Breast epithelium (tissue), 4 donors: ENCODE results near the gene C4BPA. TPM values are rescaled to one million over a fixed set of nuclear protein-coding genes. Genes with fewer than 3 reads are reported as not detected.

Source experiments
- DNase-seq, 2 donors: peaks; one replicate each; pipeline ENCODE4 v3.0.0-alpha.2; 2019; ENCODE audit warnings: low spot score in 2 of 2
- H3K27ac ChIP-seq, 2 donors: fragments of 200-600 bp; sonication (generic) in 1 of 2; one replicate each; pipeline ENCODE4 v1.5.1; 2016 to 2019; ENCODE audit warnings: mild to moderate bottlenecking in 1 of 2
- H3K27me3 ChIP-seq, 2 donors: fragments of 200-600 bp; sonication (generic) in 1 of 2; one replicate each; pipeline versions ENCODE4 v1.5.1 to v1.6.0; 2017 to 2019; ENCODE audit warnings: control low read depth in 1 of 2, mild to moderate bottlenecking in 1 of 2
- H3K36me3 ChIP-seq: fragments of 200-600 bp; one replicate; pipeline ENCODE4 v1.5.1; 2019
- H3K4me1 ChIP-seq, 2 donors: fragments of 200-600 bp; sonication (generic); one replicate each; pipeline ENCODE4 v1.5.1; 2016 to 2019; ENCODE audit warnings: control low read depth in 1 of 2
- H3K4me3 ChIP-seq, 3 donors: fragments of 200-600 bp; sonication (generic); 1 replicate in 2 of 3; 2 replicates in 1 of 3; pipeline ENCODE4 v1.5.1; 2016 to 2019; ENCODE audit warnings: mild to moderate bottlenecking in 3 of 3, moderate library complexity in 2 of 3
- H3K9me3 ChIP-seq, 2 donors: fragments of 200-600 bp; sonication (generic) in 1 of 2; one replicate each; pipeline ENCODE4 v1.5.1; 2016 to 2019; ENCODE audit warnings: control low read depth in 1 of 2
- POLR2A ChIP-seq: fragments of 450-650 bp; IDR thresholded peaks from one replicate; pipeline ENCODE4 v1.6.1; 2016; ENCODE audit warnings: antibody characterized with exemption, mild to moderate bottlenecking, moderate library complexity
- POLR2AphosphoS5 ChIP-seq, 3 donors: sonication (generic); formaldehyde crosslinking; IDR thresholded peaks; one replicate each; pipeline ENCODE4 v1.6.1; 2017; ENCODE audit warnings: antibody characterized with exemption in 3 of 3
- intact Hi-C: fragments of 100-400 bp; cut with DNase I; formaldehyde crosslinking; loops from one replicate; pipeline ENCODE4 v1.15.1; 2023; ENCODE audit warnings: low total_unique reads
- total RNA-seq, 3 donors: library from RNA; depleted of rRNA; stranded (reverse); fragments of >200 nt; gene quantifications; one replicate each; pipeline ENCODE4 v1.1.0, GENCODE V29; 2016
- TF ChIP-seq, protein P1 (sequence below), 3 donors: fragments of 450-650 bp; IDR thresholded peaks; one replicate each; pipeline ENCODE4 v1.5.1; 2016 to 2017; ENCODE audit warnings: antibody characterized with exemption in 3 of 3, mild to moderate bottlenecking in 3 of 3, moderate library complexity in 3 of 3

Gene C4BPA
- total RNA-seq, 3 donors from 2014 or later: 6.4 to 7.5 TPM; not detected in 1

GRCh38 chr1:207093944-207094343 is 10.1 kb upstream of the C4BPA start:
- no peaks in the 10 kb centered on the region for H3K36me3 ChIP-seq
- TF ChIP-seq, protein P1, sequence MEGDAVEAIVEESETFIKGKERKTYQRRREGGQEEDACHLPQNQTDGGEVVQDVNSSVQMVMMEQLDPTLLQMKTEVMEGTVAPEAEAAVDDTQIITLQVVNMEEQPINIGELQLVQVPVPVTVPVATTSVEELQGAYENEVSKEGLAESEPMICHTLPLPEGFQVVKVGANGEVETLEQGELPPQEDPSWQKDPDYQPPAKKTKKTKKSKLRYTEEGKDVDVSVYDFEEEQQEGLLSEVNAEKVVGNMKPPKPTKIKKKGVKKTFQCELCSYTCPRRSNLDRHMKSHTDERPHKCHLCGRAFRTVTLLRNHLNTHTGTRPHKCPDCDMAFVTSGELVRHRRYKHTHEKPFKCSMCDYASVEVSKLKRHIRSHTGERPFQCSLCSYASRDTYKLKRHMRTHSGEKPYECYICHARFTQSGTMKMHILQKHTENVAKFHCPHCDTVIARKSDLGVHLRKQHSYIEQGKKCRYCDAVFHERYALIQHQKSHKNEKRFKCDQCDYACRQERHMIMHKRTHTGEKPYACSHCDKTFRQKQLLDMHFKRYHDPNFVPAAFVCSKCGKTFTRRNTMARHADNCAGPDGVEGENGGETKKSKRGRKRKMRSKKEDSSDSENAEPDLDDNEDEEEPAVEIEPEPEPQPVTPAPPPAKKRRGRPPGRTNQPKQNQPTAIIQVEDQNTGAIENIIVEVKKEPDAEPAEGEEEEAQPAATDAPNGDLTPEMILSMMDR (IDR thresholded peaks at IDR 0.05): no peak
- TF ChIP-seq POLR2AphosphoS5 (IDR thresholded peaks at IDR 0.05) (no peak), POLR2A (no peak)
- H3K9me3 ChIP-seq: no peaks in the 10 kb centered on the region
- intact Hi-C loops: no loop called here
- no peak overlapping the region for H3K27ac ChIP-seq
- no peak for DNase-seq
- no peak overlapping the region for H3K4me3 ChIP-seq
- H3K4me1 ChIP-seq: no peaks in the 10 kb centered on the region
- no peaks in the 10 kb centered on the region for H3K27me3 ChIP-seq

DNA sequence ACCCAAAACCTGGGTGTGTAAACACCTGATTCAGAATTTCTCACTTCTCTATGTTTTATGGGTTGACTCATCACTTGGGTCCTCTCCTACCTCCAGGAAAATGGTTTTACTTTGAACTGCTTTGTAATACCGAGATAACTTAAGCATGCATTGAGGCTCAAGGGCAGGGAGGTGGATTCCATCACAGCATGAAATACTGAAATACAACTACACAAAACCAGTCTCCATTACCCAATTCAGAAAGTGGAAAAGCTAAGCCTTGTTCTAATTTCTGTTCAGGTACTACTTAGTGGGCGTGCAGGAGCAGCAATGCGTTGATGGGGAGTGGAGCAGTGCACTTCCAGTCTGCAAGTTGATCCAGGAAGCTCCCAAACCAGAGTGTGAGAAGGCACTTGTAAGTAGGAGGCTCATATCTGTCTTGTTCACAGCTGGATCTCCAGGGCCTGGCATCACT is 6.1 kb upstream of the C4BPA start:
- Histone ChIP-seq H3K9me3 (no peaks in the 10 kb centered on the region), H3K4me1 (no peaks in the 10 kb centered on the region), H3K27ac (no peak overlapping the region), H3K4me3 (no peak overlapping the region), H3K36me3 (no peaks in the 10 kb centered on the region), H3K27me3 (no peaks in the 10 kb centered on the region)
- DNase-seq: no peak
- TF ChIP-seq POLR2A (no peak), POLR2AphosphoS5 (IDR thresholded peaks at IDR 0.05) (no peak)
- TF ChIP-seq, protein P1 (IDR thresholded peaks at IDR 0.05): no peak
- intact Hi-C loops: no loop called here

GRCh38 chr1:207101720-207102119 is 2.3 kb upstream of the C4BPA start:
- TF ChIP-seq, protein P1 (IDR thresholded peaks at IDR 0.05): no peak
- TF ChIP-seq POLR2A (no peak), POLR2AphosphoS5 (IDR thresholded peaks at IDR 0.05) (no peak)
- Histone ChIP-seq H3K4me1 (no peaks in the 10 kb centered on the region), H3K36me3 (no peaks in the 10 kb centered on the region), H3K27me3 (no peaks in the 10 kb centered on the region), H3K4me3 (no peak overlapping the region), H3K9me3 (no peaks in the 10 kb centered on the region), H3K27ac (no peak overlapping the region)
- no peak for DNase-seq
- intact Hi-C loops: no loop called here

GRCh38 chr1:207102146-207102545 is 1.9 kb upstream of the C4BPA start:
- Histone ChIP-seq H3K9me3 (no peaks in the 10 kb centered on the region), H3K4me1 (no peaks in the 10 kb centered on the region), H3K4me3 (no peak overlapping the region), H3K27me3 (no peaks in the 10 kb centered on the region), H3K27ac (no peak overlapping the region), H3K36me3 (no peaks in the 10 kb centered on the region)
- intact Hi-C loops: no loop called here
- no peak for TF ChIP-seq POLR2A
- TF ChIP-seq, protein P1 (IDR thresholded peaks at IDR 0.05): no peak
- no peak for TF ChIP-seq POLR2AphosphoS5 (IDR thresholded peaks at IDR 0.05)
- no peak for DNase-seq

DNA sequence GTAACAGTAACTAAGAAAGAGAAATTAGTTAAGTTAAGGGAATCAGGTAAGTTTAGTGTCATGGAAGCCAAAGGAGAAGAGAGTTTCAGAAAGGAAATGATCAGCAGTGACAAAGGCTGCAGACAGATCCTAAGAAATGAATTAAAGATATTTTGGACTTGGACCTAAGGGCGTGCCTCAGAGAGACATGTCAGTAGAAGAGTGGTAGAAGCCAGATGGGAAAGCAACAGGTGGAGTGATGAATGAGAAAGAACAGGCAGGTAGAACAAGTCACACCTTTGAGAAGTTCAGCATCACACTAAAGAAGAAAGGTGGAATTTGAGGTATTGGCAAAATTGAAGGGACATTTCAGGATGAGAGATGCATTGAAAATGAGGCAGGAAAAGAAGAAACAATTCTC is 1.4 kb upstream of the C4BPA start:
- Histone ChIP-seq H3K27ac (no peak overlapping the region), H3K27me3 (no peaks in the 10 kb centered on the region), H3K4me3 (no peak overlapping the region), H3K4me1 (no peaks in the 10 kb centered on the region), H3K36me3 (no peaks in the 10 kb centered on the region), H3K9me3 (no peaks in the 10 kb centered on the region)
- DNase-seq: no peak
- TF ChIP-seq POLR2AphosphoS5 (IDR thresholded peaks at IDR 0.05) (no peak), POLR2A (no peak)
- TF ChIP-seq, protein P1 (IDR thresholded peaks at IDR 0.05): no peak
- intact Hi-C loops: no loop called here
